Mesenchymal stem cell (in vitro differentiated cells and primary cell): Measurements from ENCODE around the gene ZRANB1.
A peak's percentile ranks its signal among the peaks of the same experiment; 100 is the strongest.

Experiments
- DNase-seq: peaks from one replicate; pipeline ENCODE4 v3.0.0-alpha.2; 2013
- H2AFZ ChIP-seq: one replicate; pipeline ENCODE4 v1.6.1; 2013; ENCODE audit warnings: low read depth, mild to moderate bottlenecking, control low read depth, inconsistent platforms, low read length, moderate library complexity
- H2AK5ac ChIP-seq: 2 replicates; pipeline ENCODE4 v1.6.1; 2013; ENCODE audit warnings: low read length, moderate library complexity, mild to moderate bottlenecking, inconsistent platforms; ENCODE audit not compliant: severe bottlenecking
- H2BK120ac ChIP-seq: one replicate; pipeline ENCODE4 v1.6.1; 2013; ENCODE audit warnings: low read depth, mild to moderate bottlenecking, inconsistent platforms, low read length, moderate library complexity
- H2BK12ac ChIP-seq, 2 experiments: one replicate each; pipeline ENCODE4 v1.6.1; 2013; ENCODE audit warnings: inconsistent platforms in 2 of 2, low read length in 2 of 2, mild to moderate bottlenecking in 2 of 2, moderate library complexity in 2 of 2, control low read depth in 1 of 2
- H2BK15ac ChIP-seq: one replicate; pipeline ENCODE4 v1.6.1; 2013; ENCODE audit warnings: mild to moderate bottlenecking, low read depth, inconsistent platforms; ENCODE audit not compliant: poor library complexity, severe bottlenecking
- H2BK5ac ChIP-seq: 2 replicates; pipeline ENCODE4 v1.6.1; 2013; ENCODE audit warnings: low read depth, mild to moderate bottlenecking, low read length, control low read depth, inconsistent platforms; ENCODE audit not compliant: poor library complexity, severe bottlenecking
- H3K14ac ChIP-seq, 2 experiments: one replicate each; pipeline ENCODE4 v1.6.1; 2013; ENCODE audit warnings: inconsistent platforms in 2 of 2, low read length in 2 of 2, control low read depth in 1 of 2, mild to moderate bottlenecking in 1 of 2, moderate library complexity in 1 of 2
- H3K18ac ChIP-seq, 2 experiments: one replicate each; pipeline ENCODE4 v1.6.1; 2013; ENCODE audit warnings: inconsistent platforms in 2 of 2, low read length in 2 of 2, control low read depth in 1 of 2, low read depth in 1 of 2, mild to moderate bottlenecking in 1 of 2
- H3K23ac ChIP-seq, 2 experiments: one replicate each; pipeline ENCODE4 v1.6.1; 2013; ENCODE audit warnings: inconsistent platforms in 2 of 2, low read length in 2 of 2, mild to moderate bottlenecking in 2 of 2, moderate library complexity in 2 of 2, control low read depth in 1 of 2
- H3K27ac ChIP-seq: 2 replicates; pipeline ENCODE4 v1.5.1; 2013; ENCODE audit warnings: mild to moderate bottlenecking, moderate library complexity, low read length, control low read depth, inconsistent platforms; ENCODE audit not compliant: poor library complexity, severe bottlenecking
- H3K27me3 ChIP-seq, 2 experiments: 2 replicates each; pipeline versions ENCODE4 v1.6.1 to v1.7.0; 2013; ENCODE audit warnings: low read length in 2 of 2, mild to moderate bottlenecking in 2 of 2, moderate library complexity in 2 of 2, control low read depth in 1 of 2, inconsistent platforms in 1 of 2; ENCODE audit not compliant: control insufficient read depth in 1 of 2, insufficient read depth in 1 of 2
- H3K36me3 ChIP-seq, 2 experiments: 2 replicates each; pipeline versions ENCODE4 v1.6.1 to v1.7.0; 2013; ENCODE audit warnings: low read length in 2 of 2, control low read depth in 1 of 2, inconsistent platforms in 1 of 2, low read depth in 1 of 2, mild to moderate bottlenecking in 1 of 2; ENCODE audit not compliant: insufficient read depth in 2 of 2, control insufficient read depth in 1 of 2
- H3K4ac ChIP-seq, 2 experiments: one replicate each; pipeline ENCODE4 v1.6.1; 2013; ENCODE audit warnings: inconsistent platforms in 2 of 2, low read length in 2 of 2, mild to moderate bottlenecking in 2 of 2, moderate library complexity in 2 of 2, control low read depth in 1 of 2, low read depth in 1 of 2
- H3K4me1 ChIP-seq: 2 replicates; pipeline ENCODE4 v1.6.1; 2013; ENCODE audit warnings: low read depth, low read length, control low read depth; ENCODE audit not compliant: control insufficient read depth, insufficient read depth
- H3K4me2 ChIP-seq: 2 replicates; pipeline ENCODE4 v1.6.1; 2013; ENCODE audit warnings: low read length, mild to moderate bottlenecking, inconsistent platforms; ENCODE audit not compliant: poor library complexity, severe bottlenecking
- H3K4me3 ChIP-seq, 2 experiments: 2 replicates each; pipeline versions ENCODE4 v1.5.1 to v1.7.0; 2013; ENCODE audit warnings: low read length in 2 of 2, mild to moderate bottlenecking in 2 of 2, control low read depth in 1 of 2, low read depth in 1 of 2; ENCODE audit not compliant: insufficient read depth in 1 of 2
- H3K79me1 ChIP-seq: replicated peaks from 2 replicates; pipeline ENCODE4 v1.6.1; 2013; ENCODE audit warnings: mild to moderate bottlenecking, control low read depth, low read length, inconsistent platforms; ENCODE audit not compliant: poor library complexity, severe bottlenecking
- H3K9ac ChIP-seq: 2 replicates; pipeline ENCODE4 v1.7.0; 2013; ENCODE audit warnings: mild to moderate bottlenecking, low read length, moderate library complexity
- H3K9me3 ChIP-seq: 2 replicates; pipeline ENCODE4 v1.7.0; 2013; ENCODE audit warnings: mild to moderate bottlenecking, low read length; ENCODE audit not compliant: control insufficient read depth
- H4K8ac ChIP-seq: one replicate; pipeline ENCODE4 v1.6.1; 2013; ENCODE audit warnings: inconsistent platforms, mild to moderate bottlenecking, low read length, moderate library complexity
- H4K91ac ChIP-seq: one replicate; pipeline ENCODE4 v1.6.1; 2013; ENCODE audit warnings: mild to moderate bottlenecking, low read length, inconsistent platforms
- WGBS: methylation state at CpG from one replicate; pipeline ENCODE4 v1.1.7; 2013; ENCODE audit warnings: mixed read lengths; 5-methylcytosine and 5-hydroxymethylcytosine counted together

Gene ZRANB1

DNA sequence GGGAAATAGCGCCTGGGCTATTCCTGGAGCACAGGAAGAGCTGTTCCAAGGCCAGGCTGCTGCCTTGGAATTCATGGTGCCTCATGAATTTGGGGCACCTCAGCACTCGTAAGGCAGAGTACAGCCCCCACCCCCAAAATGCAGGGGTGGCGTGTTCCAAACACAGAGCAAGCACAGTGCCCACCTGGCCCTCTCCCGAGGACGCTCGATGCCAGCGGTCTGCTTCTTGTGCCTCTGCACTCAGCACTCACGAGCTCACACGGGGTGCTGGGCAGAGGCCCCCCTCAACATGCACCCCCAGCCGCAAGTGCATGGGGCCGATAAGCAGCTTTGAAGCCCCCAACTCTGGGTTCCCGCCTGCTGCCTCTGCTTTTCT lies 60.1 kb downstream of the ZRANB1 start:
- no peak overlapping the region for H4K91ac ChIP-seq
- no peak overlapping the region for H2AK5ac ChIP-seq
- H3K9ac ChIP-seq = no peak overlapping the region
- H3K4me2 ChIP-seq = no peak overlapping the region
- peaks cover 59 to 96% of the 10 kb centered on the region in 2 experiments for H3K36me3 ChIP-seq
- 89% methylated on average over 12 of the region's 12 CpGs for WGBS
- no peak for DNase-seq
- no peaks in the 10 kb centered on the region for H3K9me3 ChIP-seq
- no peak overlapping the region for H2BK15ac ChIP-seq
- no peak overlapping the region for H3K18ac ChIP-seq
- no peak overlapping the region for H2BK12ac ChIP-seq
- no peak overlapping the region for H3K23ac ChIP-seq
- H2AFZ ChIP-seq = no peak overlapping the region
- H2BK5ac ChIP-seq = no peak overlapping the region
- peaks cover 83% of the 10 kb centered on the region for H3K79me1 ChIP-seq
- H3K4ac ChIP-seq = no peak overlapping the region
- no peak overlapping the region for H2BK120ac ChIP-seq
- peaks cover 2% of the 10 kb centered on the region for H3K4me1 ChIP-seq
- no peak overlapping the region for H3K14ac ChIP-seq
- no peak overlapping the region for H3K27ac ChIP-seq
- H3K4me3 ChIP-seq = no peak overlapping the region
- H3K27me3 ChIP-seq = no peaks in the 10 kb centered on the region
- no peak overlapping the region for H4K8ac ChIP-seq

- Histone ChIP-seq H2BK12ac (no peak overlapping the region), H2BK120ac (no peak overlapping the region), H3K4me3 (no peak overlapping the region), H3K79me1 (peaks cover 83% of the 10 kb centered on the region), H4K8ac (no peak overlapping the region), H3K9ac (no peak overlapping the region), H3K4me1 (peaks cover 2% of the 10 kb centered on the region), H2BK5ac (no peak overlapping the region), H3K9me3 (no peaks in the 10 kb centered on the region), H2BK15ac (no peak overlapping the region), H3K4me2 (no peak overlapping the region), H4K91ac (no peak overlapping the region), H3K36me3 (peaks cover 53 to 95% of the 10 kb centered on the region in 2 experiments), H2AFZ (no peak overlapping the region), H3K18ac (no peak overlapping the region), H2AK5ac (no peak overlapping the region), H3K27ac (no peak overlapping the region), H3K27me3 (no peaks in the 10 kb centered on the region), H3K14ac (no peak overlapping the region), H3K23ac (no peak overlapping the region), H3K4ac (no peak overlapping the region)
- WGBS = 97% methylated on average over 28 of the region's 28 CpGs
- DNase-seq = no peak
Observed at GRCh38 chr10:125002423-125003145, 60.7 kb downstream of the ZRANB1 start.

DNA sequence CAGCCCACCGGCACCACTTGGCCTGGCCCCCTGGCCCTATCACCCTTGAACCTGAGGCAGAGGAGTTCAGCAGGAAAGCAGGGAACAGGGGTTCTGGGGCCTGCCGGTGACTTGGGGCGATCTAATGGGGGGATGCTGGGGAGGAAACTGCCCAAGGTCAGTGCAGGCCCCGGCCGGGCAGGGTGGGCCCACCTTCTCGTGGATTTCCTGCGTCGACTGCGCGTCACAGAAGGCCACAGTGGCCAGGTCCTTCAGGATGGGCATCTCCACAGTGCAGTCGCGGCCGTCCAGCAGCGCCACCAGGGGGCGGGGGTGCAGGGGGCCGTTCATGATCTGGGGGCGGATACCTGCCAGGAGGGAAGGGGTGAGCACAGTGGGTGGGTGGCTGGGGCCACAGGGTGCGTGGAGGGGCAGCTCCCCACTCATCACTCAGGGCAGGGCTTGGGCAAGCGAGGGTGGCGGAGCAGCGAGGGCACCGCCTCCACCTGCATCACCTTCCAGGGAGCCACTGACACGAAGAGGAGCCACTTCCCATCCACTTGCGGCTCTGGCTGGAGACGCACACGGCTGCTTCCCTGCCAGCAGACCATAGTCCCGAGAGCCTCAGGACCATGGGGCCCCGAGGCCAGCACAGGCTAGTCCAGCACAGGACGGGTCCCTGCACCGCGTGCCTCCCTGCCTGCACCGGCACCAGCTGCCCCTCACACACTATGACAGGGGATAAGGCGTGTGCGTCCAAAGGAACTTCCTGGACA lies 61.4 kb downstream of the ZRANB1 start:
- no peak overlapping the region for H2BK15ac ChIP-seq
- no peak overlapping the region for H2AFZ ChIP-seq
- no peak overlapping the region for H3K4ac ChIP-seq
- peaks cover 2% of the 10 kb centered on the region for H3K4me1 ChIP-seq
- no peak overlapping the region for H3K18ac ChIP-seq
- no peak overlapping the region for H3K9ac ChIP-seq
- no peak overlapping the region for H2BK12ac ChIP-seq
- no peak overlapping the region for H4K8ac ChIP-seq
- H2BK120ac ChIP-seq = no peak overlapping the region
- H3K23ac ChIP-seq = no peak overlapping the region
- peaks cover 80% of the 10 kb centered on the region for H3K79me1 ChIP-seq
- no peak overlapping the region for H2BK5ac ChIP-seq
- H3K9me3 ChIP-seq = no peaks in the 10 kb centered on the region
- no peak overlapping the region for H3K27ac ChIP-seq
- WGBS = 96% methylated on average over 34 of the region's 34 CpGs
- no peak overlapping the region for H2AK5ac ChIP-seq
- no peak overlapping the region for H4K91ac ChIP-seq
- peaks cover 46 to 90% of the 10 kb centered on the region in 2 experiments for H3K36me3 ChIP-seq
- no peak for DNase-seq
- no peak overlapping the region for H3K4me3 ChIP-seq
- H3K14ac ChIP-seq = peak overlapping the region in 1 of 2 experiments; percentile 48
- no peak overlapping the region for H3K4me2 ChIP-seq
- no peaks in the 10 kb centered on the region for H3K27me3 ChIP-seq

DNA sequence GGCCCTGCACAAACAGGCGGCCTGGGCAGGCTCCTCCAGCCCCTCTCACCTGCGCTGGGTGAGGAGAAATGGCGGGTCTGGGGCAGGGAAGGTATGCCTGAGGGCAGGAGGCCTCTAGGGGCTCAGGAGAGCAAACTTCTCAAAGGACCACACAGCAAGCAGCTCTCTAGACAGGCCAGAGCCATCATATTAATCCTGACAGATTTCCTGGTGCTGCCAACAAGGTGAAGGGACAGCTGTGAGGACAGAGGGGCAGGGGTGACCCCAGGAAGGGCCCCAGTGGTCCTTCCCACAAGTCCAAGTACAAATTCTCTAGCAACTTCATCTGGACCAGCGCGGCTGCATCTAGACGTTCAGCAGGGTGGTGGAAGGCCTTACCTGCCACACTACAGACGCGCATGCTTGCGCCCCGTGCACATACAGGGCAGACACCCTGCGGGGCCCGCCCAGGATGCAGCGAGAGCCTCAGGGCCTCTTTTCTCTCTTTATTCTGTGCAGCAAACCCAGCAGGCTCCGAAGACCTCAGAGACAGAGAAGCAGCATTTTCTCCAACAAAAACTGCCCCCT lies 62.1 kb downstream of the ZRANB1 start:
- Histone ChIP-seq H3K4ac (no peak overlapping the region), H3K36me3 (peaks cover 41 to 84% of the 10 kb centered on the region in 2 experiments), H3K18ac (no peak overlapping the region), H3K4me2 (no peak overlapping the region), H4K91ac (no peak overlapping the region), H2BK12ac (no peak overlapping the region), H2AFZ (no peak overlapping the region), H3K27ac (no peak overlapping the region), H3K4me3 (no peak overlapping the region), H3K79me1 (peaks cover 79% of the 10 kb centered on the region), H2BK15ac (no peak overlapping the region), H2BK5ac (no peak overlapping the region), H3K9me3 (no peaks in the 10 kb centered on the region), H3K9ac (no peak overlapping the region), H4K8ac (no peak overlapping the region), H3K23ac (no peak overlapping the region), H3K27me3 (no peaks in the 10 kb centered on the region), H2AK5ac (no peak overlapping the region), H3K4me1 (peaks cover 2% of the 10 kb centered on the region), H2BK120ac (no peak overlapping the region), H3K14ac (peak overlapping the region in 1 of 2 experiments; percentile 48)
- DNase-seq = no peak
- 97% methylated on average over 13 of the region's 14 CpGs for WGBS
